GM21390 (cell line): Measurements from ENCODE around the gene SYT7.
"Not testable (repeated sequence)": the region's sequence is repeated elsewhere in the genome, so short reads cannot be mapped to it uniquely, and the experiment has no call there.

Source experiments
- ATAC-seq: cut with Tn5 transposase; IDR thresholded peaks from one replicate; pipeline ENCODE4 v1.9.1; 2021; ENCODE audit not compliant: unreplicated experiment

Gene SYT7

GRCh38 chr11:61581030-61581928 is at the start of gene SYT7:
Gene SYT7 (minus strand): TSS chr11:61581076. CDS start chr11:61580820, 256 bp downstream.
- peak; percentile 77 for ATAC-seq

- ATAC-seq: no peak
Observed at GRCh38 chr11:61630089-61630488, 49.2 kb upstream of the SYT7 start.

- ATAC-seq: no peak
Observed at GRCh38 chr11:61629082-61629833, 48.4 kb upstream of the SYT7 start.

GRCh38 chr11:61628662-61628970 is 47.7 kb upstream of the SYT7 start:
- no peak for ATAC-seq

- ATAC-seq: no peak
Observed at GRCh38 chr11:61627850-61628661, 47.2 kb upstream of the SYT7 start.

GRCh38 chr11:61626580-61627380 is 45.9 kb upstream of the SYT7 start:
- no peak for ATAC-seq

GRCh38 chr11:61625525-61625924 is 44.6 kb upstream of the SYT7 start:
- ATAC-seq: no peak

GRCh38 chr11:61621917-61622585 is 41.2 kb upstream of the SYT7 start:
- no peak for ATAC-seq

- no peak for ATAC-seq
Observed at GRCh38 chr11:61619471-61620226, 38.8 kb upstream of the SYT7 start.

GRCh38 chr11:61618978-61619377 is 38.1 kb upstream of the SYT7 start:
- ATAC-seq: no peak

- no peak for ATAC-seq
Observed at GRCh38 chr11:61617515-61617914, 36.6 kb upstream of the SYT7 start.

- ATAC-seq: no peak
Observed at GRCh38 chr11:61616434-61616833, 35.6 kb upstream of the SYT7 start.

- ATAC-seq: not testable (repeated sequence)
Observed at GRCh38 chr11:61614782-61615181, 33.9 kb upstream of the SYT7 start.

- ATAC-seq: no peak
Observed at GRCh38 chr11:61613870-61614269, 33.0 kb upstream of the SYT7 start.

- no peak for ATAC-seq
Observed at GRCh38 chr11:61613051-61613450, 32.2 kb upstream of the SYT7 start.

GRCh38 chr11:61611309-61611708 is 30.4 kb upstream of the SYT7 start:
- ATAC-seq: no peak

GRCh38 chr11:61610905-61611304 is 30.0 kb upstream of the SYT7 start:
- no peak for ATAC-seq

GRCh38 chr11:61609980-61610366 is 29.1 kb upstream of the SYT7 start:
- no peak for ATAC-seq
